AG10803 (cell line): Measurements from ENCODE around the gene SP6.

Source experiments
- DNase-seq: peaks from one replicate; pipeline ENCODE4 v3.0.0; 2010; ENCODE audit warnings: low read depth
- H3K4me3 ChIP-seq: 2 replicates; pipeline ENCODE4 v1.5.1; 2011; ENCODE audit warnings: mild to moderate bottlenecking, low read length, control low read depth
- CTCF ChIP-seq: conservative IDR thresholded peaks from 2 replicates; pipeline ENCODE4 v1.5.1; 2011; ENCODE audit warnings: mild to moderate bottlenecking, low read length, control low read depth, inconsistent platforms

Gene SP6

GRCh38 chr17:47884427-47884740 lies 33.4 kb upstream of the SP6 start:
- no peak for TF ChIP-seq CTCF
- DNase-seq, result no peak

GRCh38 chr17:47883589-47884426 lies 32.8 kb upstream of the SP6 start:
- no peak for TF ChIP-seq CTCF
- H3K4me3 ChIP-seq, result no peak overlapping the region
- DNase-seq, result no peak

More at GRCh38 chr17:47884427-47884740, 33.4 kb upstream of the SP6 start:
- H3K4me3 ChIP-seq, result no peak overlapping the region

- DNase-seq, result no peak
- H3K4me3 ChIP-seq, result peak overlapping the region; percentile 25; the same call in 1 of the 2 replicates
- no peak for TF ChIP-seq CTCF
Measured at GRCh38 chr17:47882695-47883588, 32.0 kb upstream of the SP6 start.

GRCh38 chr17:47882247-47882646 lies 31.3 kb upstream of the SP6 start:
- TF ChIP-seq CTCF, result no peak
- peak overlapping the region; percentile 25; the same call in 1 of the 2 replicates for H3K4me3 ChIP-seq
- peak; percentile 76 for DNase-seq

GRCh38 chr17:47879776-47880454 lies 29.0 kb upstream of the SP6 start:
- no peak for TF ChIP-seq CTCF
- H3K4me3 ChIP-seq, result no peak overlapping the region
- DNase-seq, result no peak

GRCh38 chr17:47879028-47879585 lies 28.1 kb upstream of the SP6 start:
- no peak overlapping the region for H3K4me3 ChIP-seq
- TF ChIP-seq CTCF, result no peak
- peak; percentile 51 for DNase-seq
